ENCODE results near the gene SMIM28.

The SMIM28 gene

DNA sequence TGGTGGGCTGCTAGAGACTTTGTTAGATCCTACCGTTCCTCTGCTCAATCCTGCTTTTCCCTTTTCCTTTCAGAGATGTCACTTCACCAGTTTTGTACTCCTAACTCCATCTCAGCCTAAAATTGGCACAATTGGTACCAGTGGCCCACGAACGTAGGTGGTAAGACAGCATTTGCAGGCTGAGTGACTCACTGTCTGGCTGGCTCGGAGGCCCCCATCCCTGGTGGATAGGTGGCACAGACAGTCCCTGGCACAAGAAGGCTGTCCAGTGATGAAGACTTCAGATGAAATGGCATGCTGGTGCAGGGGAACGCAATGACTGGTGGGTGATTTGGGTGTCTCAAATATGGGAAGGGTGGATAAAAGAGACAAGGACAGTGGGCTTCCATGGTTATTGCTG, 37.4 kb downstream of the SMIM28 start:
- H3K4me3 ChIP-seq, result no peak overlapping the region
- no peak overlapping the region for H3K27ac ChIP-seq
- no peak for DNase-seq (ENCODE audit: low spot score)
- TF ChIP-seq, protein P1, sequence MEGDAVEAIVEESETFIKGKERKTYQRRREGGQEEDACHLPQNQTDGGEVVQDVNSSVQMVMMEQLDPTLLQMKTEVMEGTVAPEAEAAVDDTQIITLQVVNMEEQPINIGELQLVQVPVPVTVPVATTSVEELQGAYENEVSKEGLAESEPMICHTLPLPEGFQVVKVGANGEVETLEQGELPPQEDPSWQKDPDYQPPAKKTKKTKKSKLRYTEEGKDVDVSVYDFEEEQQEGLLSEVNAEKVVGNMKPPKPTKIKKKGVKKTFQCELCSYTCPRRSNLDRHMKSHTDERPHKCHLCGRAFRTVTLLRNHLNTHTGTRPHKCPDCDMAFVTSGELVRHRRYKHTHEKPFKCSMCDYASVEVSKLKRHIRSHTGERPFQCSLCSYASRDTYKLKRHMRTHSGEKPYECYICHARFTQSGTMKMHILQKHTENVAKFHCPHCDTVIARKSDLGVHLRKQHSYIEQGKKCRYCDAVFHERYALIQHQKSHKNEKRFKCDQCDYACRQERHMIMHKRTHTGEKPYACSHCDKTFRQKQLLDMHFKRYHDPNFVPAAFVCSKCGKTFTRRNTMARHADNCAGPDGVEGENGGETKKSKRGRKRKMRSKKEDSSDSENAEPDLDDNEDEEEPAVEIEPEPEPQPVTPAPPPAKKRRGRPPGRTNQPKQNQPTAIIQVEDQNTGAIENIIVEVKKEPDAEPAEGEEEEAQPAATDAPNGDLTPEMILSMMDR (IDR thresholded peaks at IDR 0.05), result no peak

DNA sequence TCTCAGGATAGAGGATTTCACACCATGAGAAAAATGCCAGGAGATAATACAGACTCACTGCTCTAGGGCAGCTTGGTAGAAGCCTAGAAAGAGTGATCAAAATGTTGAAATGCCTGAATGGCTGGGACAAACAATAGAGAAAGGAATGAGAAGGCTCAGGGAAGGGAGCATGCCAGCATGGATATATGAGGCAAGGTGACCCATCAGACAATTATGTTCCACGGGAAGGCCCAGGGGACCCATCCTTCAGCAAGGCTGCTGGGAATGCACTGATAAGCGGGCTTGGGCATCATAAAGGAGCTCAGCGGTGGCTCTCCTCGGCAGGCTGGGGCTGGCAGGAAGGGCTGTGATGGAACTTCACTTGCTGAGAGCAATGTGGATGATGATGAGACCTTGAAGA, 38.5 kb downstream of the SMIM28 start:
- TF ChIP-seq, protein P1 (IDR thresholded peaks at IDR 0.05), result no peak
- Histone ChIP-seq H3K4me3 (no peak overlapping the region), H3K27ac (no peak overlapping the region)
- no peak for DNase-seq (ENCODE audit: low spot score)

DNA sequence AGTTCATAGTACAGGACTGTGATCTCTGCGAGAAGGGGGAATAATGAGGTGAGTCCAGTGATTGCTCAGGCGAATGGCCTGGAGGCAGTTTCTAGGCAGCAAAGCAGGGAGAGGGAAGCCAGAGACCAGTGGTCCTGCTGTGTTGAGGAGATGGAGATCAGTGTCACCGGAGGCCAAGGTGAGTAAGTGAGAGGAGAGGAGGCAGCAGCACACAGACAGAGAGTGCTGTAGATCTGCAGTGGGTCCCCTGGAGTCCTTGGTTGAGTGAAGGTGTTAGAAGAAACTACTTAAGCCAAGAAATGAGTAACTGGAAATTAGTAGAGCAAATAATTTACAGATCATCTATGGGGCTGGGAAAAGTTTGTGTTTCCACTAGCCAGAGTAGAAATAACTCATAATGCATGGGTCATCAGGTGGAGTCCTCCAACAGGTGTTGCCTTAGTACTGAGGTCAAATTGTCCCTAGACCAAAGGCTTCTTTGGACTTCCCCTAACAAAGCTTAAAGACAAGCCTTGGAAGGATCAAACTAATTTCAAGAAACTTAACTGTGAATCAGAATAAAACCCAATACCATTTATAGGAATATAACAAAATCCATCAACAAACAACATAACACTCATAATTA, 39.9 kb downstream of the SMIM28 start:
- TF ChIP-seq, protein P1 (IDR thresholded peaks at IDR 0.05), result no peak
- Histone ChIP-seq H3K4me3 (no peak overlapping the region), H3K27ac (no peak overlapping the region)
- DNase-seq (ENCODE audit: low spot score), result no peak

DNA sequence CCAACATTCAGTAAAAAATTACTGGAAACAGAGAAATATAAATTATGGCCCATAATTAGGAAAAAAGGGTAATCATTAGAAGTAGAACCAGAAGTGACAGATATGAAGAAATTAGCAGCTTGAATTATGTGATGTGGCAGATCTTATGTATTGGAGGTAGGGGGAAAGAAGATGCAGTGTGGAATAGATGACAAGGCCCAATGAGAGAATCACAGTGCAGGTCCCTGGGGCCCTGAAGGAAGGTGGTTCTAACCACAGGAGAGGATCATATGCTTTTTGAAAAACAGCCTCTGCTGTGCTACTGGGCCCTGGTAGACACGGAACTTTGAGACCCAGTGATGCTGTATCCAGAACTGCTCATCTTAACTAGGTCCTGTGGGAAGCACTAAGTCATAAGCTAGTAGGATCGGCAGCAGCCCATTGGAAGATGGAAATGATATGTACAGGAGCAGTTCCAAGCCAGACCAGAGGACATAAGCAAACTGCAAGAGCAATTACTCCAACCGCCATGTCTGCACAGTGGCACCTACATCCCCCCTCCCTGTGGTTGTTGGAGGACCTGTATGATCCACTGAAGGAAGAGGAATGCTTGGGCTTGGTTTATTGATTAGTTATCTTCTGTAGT, 40.5 kb downstream of the SMIM28 start:
- TF ChIP-seq, protein P1 (IDR thresholded peaks at IDR 0.05), result no peak
- Histone ChIP-seq H3K27ac (no peak overlapping the region), H3K4me3 (no peak overlapping the region)
- no peak for DNase-seq (ENCODE audit: low spot score)

DNA sequence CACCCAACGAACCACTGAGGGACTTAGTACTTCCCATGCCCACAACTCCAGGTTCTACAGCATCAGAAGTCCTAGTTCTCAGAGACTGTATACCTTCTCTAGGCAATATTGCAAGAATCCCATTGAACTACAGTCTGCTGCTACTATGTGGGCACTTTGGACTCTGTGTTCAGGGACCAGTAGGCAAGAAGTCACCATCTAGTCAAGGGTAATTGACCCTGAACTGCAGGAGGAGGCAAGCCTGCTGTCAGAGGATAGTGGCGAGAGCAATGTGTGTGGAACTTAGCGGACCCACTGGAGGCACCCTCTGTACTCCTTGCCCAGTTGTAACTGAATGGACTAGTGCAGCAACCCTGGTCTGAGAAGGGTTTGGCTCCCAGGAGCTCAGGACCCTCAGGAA, 42.1 kb downstream of the SMIM28 start:
- Histone ChIP-seq H3K4me3 (no peak overlapping the region), H3K27ac (no peak overlapping the region)
- TF ChIP-seq, protein P1 (IDR thresholded peaks at IDR 0.05), result no peak
- no peak for DNase-seq (ENCODE audit: low spot score)

DNA sequence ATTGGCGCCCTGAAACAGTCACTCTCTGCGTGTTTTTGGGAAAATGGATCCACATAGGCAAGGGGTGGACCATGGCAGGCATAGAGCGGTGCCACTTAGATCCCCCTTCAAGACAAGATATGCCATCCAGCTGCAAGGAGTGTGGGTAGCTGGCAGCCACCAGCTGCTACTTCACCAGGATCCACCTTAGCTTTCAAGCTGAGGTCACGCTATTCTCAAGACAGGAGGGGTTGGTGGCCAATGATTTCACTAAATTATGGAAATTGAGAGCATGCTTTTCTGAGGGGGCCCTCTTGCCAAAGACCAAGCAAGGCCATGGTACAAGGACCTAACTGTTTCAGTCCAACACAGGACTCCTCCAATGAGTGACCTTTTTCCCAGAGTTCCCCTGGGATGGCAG, 42.7 kb downstream of the SMIM28 start:
- TF ChIP-seq, protein P1 (IDR thresholded peaks at IDR 0.05), result no peak
- DNase-seq (ENCODE audit: low spot score), result no peak
- no peak overlapping the region for H3K27ac ChIP-seq
- H3K4me3 ChIP-seq, result no peak overlapping the region

DNA sequence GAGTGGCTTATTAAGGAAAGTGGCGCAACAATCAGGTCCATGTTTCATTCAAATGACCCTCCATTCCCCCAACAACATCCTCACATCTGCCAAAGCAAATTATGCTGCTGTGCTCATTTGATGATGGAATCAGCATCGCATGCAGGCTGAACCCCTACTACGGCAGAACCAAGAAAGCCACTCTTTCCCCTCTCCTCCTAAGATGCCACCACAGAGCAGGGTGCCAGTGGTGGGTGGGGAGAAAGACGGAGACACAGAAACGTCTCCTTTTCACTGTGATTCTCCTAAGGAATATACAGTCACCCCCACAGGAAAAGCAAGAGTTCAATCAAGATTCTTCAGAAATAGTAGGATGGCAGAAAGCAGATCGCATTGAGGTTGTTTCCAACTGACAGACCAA, 43.4 kb downstream of the SMIM28 start:
- TF ChIP-seq, protein P1 (IDR thresholded peaks at IDR 0.05), result no peak

More for the DNA sequence above, 43.4 kb downstream of the SMIM28 start:
- DNase-seq (ENCODE audit: low spot score), result no peak
- H3K27ac ChIP-seq, result no peak overlapping the region
- H3K4me3 ChIP-seq, result no peak overlapping the region

All from coronary artery (tissue), 2 donors.